Measurements from ENCODE around the gene MYBPC2.

GRCh38 chr19:50496189-50497021, 63.7 kb downstream of the MYBPC2 start:
- TF ChIP-seq CTCF (IDR thresholded peaks at IDR 0.05) (no peak), USF2 (IDR thresholded peaks at IDR 0.05; ENCODE audit: borderline replicate concordance, low read depth, low read length) (no peak), SIN3A (IDR thresholded peaks at IDR 0.05; ENCODE audit: borderline replicate concordance, low read depth, low read length) (no peak), MAX (IDR thresholded peaks at IDR 0.05; ENCODE audit: low read depth) (no peak), TCF12 (IDR thresholded peaks at IDR 0.05) (no peak), CHD2 (IDR thresholded peaks at IDR 0.05; ENCODE audit: low read length, partially characterized antibody) (no peak), SMC3 (IDR thresholded peaks at IDR 0.05; ENCODE audit: low read depth, low read length) (no peak), GABPA (IDR thresholded peaks at IDR 0.05; ENCODE audit: low read depth) (no peak), FOXM1 (IDR thresholded peaks at IDR 0.05; ENCODE audit: low read depth) (no peak), EP300 (IDR thresholded peaks at IDR 0.05; ENCODE audit: borderline replicate concordance in 1 of 2, low read depth in 1 of 2, low read length in 1 of 2) (no peak), RXRA (IDR thresholded peaks at IDR 0.05; ENCODE audit: borderline replicate concordance, low read depth) (no peak), POLR2AphosphoS5 (IDR thresholded peaks at IDR 0.05; ENCODE audit: low read depth, low read length) (no peak), EZH2phosphoT487 (IDR thresholded peaks at IDR 0.05; ENCODE audit: borderline replicate concordance, low read depth) (no peak), MEF2A (IDR thresholded peaks at IDR 0.05; ENCODE audit: borderline replicate concordance, low read depth) (no peak)

Measured in SK-N-SH (cell line).